ENCODE data around the gene GGTLC2.
"Not testable (repeated sequence)": the region's sequence is repeated elsewhere in the genome, so short reads cannot be mapped to it uniquely, and the experiment has no call there.

GGTLC2 gene

DNA sequence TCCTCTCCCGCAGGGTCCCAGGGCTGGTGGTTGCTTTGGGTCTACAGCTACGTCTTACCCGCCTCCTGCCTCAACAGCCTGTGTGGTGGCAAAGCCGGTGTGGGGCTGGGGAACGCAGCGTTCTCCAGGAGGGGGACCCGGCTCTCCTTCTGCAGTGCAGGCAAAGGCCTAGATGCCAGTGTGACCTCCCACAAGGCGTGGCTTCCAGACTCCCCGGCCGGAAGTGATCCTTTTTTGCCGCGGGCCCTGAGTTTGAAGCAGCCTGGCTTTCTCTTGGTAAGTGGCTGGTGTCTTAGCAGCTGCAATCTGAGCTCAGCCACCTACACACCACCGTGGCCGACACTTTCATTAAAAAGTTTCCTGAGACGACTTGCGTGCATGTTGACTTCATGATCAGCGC, 6.1 kb upstream of the GGTLC2 start:
- DNase-seq (ENCODE audit: low read depth), result not testable (repeated sequence)

DNA sequence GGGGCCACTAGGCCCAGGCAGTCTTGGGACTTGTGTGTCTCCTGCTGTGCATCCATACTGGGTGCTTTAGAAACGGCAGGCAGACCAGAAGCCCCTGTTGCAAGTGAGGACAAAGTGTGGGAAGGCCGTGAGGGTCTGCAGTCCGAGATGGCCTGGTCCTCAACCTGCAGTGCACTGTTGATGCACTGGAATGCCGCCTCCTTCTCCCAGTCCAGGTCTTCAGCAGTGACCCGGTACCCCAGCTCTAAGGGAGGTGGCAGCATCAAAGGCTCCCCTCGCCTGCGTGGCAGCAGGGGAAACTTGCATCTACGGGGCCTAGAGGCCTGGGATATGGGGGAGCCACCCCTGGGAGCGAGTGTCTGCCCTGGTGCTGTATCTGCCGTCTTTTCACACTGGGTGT, 2.2 kb upstream of the GGTLC2 start:
- DNase-seq (ENCODE audit: low read depth), result not testable (repeated sequence)

DNA sequence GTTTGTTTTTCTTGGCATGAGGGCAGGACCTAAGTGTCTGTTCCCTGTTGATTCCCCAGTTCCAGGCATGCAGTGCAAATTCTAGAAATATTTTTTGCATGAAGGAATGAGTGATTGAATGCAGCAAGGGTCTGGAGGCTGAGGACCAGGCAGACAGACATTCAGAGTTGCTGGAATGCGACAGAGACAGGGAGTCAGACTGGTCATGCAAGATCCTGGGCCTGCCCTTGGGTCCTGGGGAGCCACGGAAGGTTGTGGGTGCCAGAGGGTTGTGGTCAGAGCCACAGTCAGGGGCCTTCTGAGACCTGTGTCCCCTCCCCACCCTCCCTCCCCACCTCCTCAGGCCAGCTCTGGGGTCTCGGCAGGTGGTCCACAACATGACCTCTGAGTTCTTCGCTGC, 1.6 kb downstream of the GGTLC2 start:
- not testable (repeated sequence) for DNase-seq (ENCODE audit: low read depth)

DNA sequence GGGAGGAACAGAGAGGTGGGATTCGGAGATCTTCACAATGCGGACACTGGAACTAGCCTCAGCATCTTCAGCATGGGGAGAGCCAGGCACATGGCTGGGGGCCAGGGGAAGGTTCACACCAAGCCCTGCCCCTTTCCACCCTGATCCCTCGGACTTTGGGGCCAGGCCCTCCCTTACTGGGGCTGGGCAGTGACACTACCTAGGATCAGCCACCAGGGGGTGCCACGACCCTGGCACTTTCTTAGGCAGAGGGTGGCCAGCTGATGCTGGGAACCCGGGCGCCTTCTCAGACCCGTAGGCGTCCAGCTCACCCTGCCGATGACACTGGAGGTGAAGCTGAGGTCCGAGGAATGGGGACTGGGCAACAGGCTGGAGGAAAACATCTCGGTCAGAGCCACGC, 3.5 kb downstream of the GGTLC2 start:
- not testable (repeated sequence) for DNase-seq (ENCODE audit: low read depth)

DNA sequence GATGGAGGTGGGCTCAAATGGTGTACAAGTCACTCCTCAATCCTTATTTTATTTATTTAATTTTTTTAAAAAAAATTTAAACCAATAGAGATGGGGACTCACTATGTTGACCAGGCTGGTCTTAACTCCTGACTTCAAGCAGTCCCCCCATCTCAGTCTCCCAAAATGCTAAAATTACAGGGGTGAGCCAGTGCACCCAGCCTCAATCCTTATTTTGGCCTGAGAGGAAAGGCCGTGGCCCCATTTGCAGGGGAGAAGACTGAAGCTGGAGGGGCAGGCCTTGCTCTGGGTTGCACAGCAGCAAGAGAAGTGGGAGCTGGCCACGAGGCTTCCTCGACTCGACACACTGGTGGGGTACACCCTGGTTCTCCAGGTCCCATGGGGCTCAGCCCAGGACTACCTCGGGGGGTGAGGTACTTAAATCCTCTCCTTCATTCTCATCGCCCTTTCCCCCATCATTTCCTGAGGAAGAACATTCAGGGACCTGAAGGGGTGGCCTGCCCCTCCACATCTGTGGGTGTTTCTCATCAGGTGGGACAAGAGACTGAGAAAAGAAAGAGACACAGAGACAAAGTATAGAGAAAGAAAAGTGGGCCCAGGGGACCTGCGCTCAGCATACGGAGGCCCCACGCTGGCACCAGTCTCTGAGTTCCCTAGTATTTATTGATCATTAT, 4.6 kb downstream of the GGTLC2 start:
- not testable (repeated sequence) for DNase-seq (ENCODE audit: low read depth)

DNA sequence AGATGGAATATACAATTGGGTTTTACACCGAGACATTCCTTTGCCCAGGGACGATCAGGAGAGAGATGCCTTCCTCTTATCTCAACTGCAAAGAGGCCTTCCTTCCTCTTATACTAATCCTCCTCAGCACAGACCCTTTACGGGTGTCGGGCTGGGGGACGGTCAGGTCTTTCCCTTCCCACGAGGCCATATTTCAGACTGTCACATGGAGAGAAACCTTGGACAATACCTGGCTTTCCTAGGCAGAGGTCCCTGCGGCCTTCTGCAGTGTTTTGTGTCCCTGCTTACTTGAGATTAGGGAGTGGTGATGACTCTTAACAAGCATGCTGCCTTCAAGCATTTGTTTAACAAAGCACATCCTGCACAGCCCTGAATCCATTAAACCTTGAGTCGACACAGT, 5.3 kb downstream of the GGTLC2 start:
- not testable (repeated sequence) for DNase-seq (ENCODE audit: low read depth)

DNA sequence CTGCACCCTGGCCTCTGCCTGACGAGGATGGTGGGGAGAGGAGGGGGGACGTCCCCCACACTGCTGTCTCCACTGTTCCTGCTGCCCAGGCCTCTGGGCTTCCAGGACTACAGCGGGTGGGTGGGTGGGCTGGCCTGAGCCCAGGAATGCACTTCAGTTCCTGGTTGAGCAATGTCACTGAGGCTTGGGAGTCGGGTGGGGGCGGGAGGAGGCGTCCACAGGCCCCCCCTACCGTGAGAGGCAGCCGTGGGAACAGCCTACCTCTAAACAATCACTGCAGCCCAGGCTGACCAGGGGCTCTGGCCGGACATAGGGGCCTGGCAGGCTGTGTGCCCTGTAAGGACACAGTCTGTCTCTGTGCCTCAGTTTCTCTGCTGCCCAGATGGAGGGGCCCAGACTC, 6.0 kb downstream of the GGTLC2 start:
- not testable (repeated sequence) for DNase-seq (ENCODE audit: low read depth)

DNA sequence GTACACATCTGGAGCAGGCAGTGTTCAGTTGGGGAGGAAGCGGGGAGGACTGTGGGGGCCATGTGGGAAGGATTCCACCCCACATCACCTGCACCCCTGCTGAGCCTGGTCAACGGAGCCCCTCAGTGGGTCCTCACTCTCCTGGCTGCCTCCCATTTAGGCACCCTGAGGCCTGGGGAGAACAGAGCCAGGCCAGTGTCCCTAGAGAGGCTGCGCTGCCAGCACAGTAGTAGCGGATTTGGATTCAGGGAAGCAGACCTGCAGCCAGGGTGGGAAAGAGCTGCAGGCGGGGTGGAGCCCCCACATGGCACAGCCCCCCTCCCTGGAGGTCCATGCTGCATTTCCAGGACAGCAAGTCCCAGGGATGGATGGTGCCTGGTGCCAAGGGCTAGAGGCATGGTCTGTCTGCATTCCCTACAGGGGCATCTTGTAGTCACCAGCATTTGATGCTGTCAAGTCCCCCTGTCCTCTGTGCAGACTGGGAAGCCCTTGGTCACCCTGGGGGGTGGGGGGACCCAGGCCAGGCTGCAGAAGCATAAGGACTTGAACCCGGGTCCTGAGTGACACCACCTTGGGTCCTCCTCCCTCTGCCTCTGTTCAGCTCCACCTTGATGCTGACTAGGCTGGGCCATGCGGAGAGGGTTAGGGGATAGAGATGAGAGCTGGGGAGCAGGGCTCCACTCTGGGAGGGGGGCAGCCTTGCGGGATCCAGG, 6.5 kb downstream of the GGTLC2 start:
- DNase-seq (ENCODE audit: low read depth), result not testable (repeated sequence)

DNA sequence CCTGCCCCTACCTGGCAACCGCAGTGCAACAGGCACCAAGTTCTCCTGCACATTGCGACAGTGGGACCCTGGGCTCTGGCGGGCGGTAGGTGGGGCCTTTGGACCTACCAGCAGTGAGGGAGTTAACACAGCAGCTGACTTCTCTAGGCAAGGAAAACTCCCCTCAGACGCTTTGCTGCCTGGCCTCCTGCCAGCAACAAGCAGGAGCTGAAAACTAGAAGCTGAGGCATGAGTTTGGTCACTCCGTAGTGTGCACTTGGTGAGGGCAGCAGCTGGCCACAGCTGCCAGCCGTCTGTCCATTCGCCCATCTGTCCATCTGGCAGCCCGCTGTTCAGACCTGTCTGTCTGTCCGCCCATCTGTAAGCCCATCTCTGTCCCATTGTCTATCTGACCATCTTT, 7.2 kb downstream of the GGTLC2 start:
- DNase-seq (ENCODE audit: low read depth), result not testable (repeated sequence)

DNA sequence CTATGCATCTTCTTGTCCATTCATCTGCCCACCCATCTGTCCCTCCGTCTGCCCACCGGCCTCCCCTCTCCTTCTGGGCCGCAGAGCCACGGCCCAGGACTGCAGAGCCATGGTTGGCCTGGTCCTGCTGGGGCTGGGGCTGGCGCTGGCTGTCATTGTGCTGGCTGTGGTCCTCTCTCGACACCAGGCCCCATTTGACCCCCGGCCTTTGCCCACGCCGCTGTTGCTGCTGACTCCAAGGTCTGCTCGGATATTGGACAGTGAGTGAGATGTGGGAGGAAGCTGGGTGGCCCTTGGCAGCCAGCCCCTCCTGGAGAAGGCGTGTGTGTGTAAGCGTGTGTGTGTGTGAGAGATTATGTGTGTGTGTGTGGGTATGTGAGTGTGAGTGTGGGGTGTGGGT, 7.7 kb downstream of the GGTLC2 start:
- DNase-seq (ENCODE audit: low read depth), result not testable (repeated sequence)

DNA sequence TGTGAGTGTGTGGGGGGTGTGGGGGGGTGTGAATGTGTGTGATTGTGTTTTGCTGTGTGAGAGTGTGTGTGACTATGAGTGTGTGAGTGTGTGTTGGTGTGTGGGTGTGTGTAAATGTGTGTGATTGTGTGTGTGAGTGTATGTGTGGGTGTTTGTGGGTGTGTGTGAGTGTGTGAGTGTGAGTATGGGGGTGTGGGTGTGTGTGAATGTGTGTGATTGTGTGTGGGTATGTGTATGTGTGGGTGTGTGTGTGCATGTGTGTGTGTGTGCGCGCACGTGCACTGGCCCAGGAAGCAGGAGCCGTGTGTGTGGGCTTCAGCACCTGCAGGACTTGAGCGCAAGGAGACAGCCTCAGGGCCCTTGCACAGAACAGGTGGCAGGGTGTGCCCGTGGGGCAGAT, 8.2 kb downstream of the GGTLC2 start:
- DNase-seq (ENCODE audit: low read depth), result not testable (repeated sequence)

DNA sequence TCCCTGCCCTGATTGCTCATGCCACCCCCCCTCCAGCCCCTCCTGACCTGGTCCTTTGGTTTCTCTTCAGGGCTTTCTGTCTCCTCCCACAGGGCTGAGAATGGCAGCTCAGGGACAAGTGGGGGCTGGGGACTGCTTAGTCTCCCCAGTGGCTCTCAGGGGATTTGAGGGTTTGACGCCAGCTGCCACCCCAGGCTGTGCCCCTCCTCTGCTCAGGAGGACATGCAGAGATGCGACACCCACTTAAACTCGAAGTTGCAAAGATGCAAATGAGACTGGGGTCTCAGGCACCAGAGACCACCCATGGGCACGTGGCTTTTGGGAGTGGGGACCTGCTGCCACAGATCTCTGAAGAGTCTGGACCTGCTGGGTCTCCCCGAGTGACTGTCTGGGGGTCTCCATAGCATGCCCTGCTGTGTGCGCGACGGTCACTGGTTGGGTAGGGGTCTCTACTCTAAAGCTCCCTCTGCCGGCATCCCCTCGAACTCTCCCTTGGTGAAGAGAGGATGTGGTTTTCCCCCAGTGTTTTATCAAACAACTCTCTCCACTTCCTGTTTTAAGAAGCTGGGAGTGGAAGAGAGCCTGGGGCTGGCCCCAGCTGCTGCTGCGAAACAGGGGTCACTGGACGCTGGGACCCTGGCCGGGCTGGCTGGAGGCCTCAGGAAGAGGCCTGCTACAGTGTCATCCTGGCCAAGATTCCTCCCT, 9.4 kb downstream of the GGTLC2 start:
- DNase-seq (ENCODE audit: low read depth), result not testable (repeated sequence)

DNA sequence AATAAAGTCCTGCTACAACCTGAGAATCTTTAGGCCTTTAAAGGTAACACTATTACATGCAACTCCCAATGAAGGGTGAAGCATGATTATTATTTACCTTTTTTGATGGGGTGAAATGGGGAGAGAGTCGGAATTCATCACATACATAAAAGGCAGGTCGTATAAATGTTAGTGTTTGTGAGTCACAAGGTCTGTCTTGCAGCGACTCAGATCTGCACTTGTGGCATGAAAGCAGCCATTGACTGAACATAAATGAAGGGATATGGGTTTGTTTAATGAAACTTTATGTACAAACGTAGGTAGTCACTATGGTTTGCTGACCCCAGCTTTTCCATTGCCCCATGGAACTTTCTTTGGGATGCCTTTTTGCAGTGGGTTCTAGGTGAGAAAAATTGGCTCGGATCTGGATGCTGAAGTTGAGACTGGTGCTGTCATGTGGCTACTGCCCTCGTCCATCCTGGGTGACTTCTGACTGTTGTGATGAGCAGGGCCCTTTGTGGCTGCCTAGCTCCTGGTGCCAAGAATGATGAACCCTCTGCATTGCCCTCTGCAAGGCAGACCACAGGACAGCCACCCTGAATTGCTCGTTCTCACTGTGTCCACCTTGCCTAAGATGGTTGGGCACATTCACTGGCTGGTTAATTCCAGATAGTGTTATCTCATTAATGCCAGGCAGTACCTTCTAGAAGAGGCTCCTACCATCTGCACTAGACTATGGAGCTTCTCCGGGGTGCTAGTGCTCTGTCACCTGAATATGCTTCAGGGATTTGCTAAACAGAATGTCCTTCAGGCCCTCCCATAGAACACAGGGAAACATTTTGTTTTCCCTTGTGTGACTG, 11.3 kb downstream of the GGTLC2 start:
- DNase-seq (ENCODE audit: low read depth), result no peak

DNA sequence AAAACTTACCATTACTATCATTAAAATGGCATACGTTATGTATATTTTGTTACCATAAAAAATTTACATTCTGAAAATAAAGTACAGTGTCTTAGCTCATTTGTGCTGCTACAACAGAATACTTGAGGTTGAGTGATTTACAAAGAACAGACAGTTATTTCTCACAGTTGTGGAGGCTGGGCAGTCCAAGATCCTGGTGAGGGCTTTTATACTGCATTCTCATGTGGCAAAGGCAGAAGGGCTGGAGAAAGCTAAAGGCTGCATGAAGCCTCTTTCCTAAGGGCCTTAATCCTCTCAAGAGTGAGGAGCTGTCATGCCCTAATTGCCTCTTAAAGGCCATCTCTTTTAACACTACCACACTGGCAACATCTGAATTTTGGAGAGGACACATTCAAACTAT, 13.3 kb downstream of the GGTLC2 start:
- no peak for DNase-seq (ENCODE audit: low read depth)

DNA sequence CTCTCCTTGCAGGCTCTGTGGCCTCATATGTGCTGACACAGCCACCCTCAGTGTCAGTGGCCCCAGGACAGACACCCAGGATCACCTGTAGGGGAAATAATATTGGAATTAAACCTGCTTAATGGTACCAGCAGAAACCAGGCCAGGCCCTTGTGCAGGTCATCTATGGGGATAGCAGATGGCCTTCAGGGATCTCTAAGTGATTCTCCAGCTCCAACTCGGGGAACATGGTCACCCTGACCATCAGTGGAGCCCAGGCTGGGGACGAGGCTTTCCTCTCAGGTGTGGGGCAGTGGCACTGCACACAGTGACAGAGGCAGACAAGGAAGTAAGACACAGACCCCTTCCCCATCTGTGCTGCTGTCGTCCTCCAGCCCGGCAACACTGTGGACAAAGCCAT, 16.9 kb downstream of the GGTLC2 start:
- DNase-seq (ENCODE audit: low read depth), result no peak

DNA sequence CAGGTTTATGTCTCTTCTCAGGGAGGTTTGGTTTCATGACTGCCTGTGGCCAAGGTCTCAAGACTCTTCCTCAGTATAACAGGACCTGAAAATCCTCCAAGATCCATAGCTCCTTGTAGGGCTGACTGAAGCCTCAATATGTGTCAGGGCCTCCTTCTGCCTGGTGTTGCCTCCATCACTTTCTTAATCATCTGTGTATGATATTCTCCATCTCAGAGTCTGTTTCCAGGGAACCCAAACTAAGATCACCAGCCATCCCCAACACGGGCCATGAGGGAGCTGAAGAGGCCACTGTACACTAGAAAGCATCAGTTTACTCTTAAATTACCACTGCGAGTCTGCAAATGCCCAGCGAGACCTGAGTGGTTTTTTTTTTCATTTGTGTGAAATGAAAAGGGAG, 17.7 kb downstream of the GGTLC2 start:
- no peak for DNase-seq (ENCODE audit: low read depth)

DNA sequence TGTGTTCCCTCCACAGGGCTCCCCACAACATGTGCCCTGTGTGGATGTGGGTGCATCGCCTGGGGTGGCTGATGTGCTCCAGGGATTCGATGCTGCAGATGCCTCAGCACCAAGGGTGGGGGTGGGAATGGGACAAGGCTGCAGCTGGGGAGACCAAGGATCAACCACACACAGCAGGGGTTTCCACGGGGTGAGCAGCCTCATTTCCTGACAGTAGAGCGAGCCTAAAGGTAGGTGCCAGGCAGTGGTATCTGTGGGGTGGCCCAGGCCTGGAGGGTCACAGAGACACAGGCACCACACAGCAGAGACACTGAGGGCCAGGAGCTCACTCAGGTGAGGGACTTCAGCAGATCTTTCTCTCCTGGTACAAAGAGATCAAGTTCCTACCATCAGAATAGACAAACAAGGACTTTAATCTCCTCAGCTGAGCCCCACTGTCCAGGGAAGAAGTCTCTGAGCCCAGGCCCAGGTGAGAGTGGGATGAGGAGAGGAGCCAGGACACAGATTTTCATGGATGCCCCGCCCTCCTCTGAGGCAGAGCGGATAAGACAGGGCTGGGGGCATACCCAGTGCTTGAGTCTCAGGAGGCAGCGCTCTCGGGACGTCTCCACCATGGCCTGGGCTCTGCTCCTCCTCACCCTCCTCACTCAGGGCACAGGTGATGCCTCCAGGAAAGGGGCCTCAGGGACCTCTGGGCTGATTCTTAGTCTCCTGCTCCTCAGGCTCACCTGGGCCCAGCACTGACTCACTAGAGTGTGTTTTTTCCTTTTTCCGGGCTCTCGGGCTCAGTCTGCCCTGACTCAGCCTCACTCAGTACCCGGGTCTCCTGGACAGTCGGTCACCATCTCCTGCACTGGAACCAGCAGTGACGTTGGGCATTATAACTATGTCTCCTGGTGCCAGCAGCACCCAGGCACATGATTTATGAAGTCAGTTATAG, 19.7 kb downstream of the GGTLC2 start:
- DNase-seq (ENCODE audit: low read depth), result no peak

DNA sequence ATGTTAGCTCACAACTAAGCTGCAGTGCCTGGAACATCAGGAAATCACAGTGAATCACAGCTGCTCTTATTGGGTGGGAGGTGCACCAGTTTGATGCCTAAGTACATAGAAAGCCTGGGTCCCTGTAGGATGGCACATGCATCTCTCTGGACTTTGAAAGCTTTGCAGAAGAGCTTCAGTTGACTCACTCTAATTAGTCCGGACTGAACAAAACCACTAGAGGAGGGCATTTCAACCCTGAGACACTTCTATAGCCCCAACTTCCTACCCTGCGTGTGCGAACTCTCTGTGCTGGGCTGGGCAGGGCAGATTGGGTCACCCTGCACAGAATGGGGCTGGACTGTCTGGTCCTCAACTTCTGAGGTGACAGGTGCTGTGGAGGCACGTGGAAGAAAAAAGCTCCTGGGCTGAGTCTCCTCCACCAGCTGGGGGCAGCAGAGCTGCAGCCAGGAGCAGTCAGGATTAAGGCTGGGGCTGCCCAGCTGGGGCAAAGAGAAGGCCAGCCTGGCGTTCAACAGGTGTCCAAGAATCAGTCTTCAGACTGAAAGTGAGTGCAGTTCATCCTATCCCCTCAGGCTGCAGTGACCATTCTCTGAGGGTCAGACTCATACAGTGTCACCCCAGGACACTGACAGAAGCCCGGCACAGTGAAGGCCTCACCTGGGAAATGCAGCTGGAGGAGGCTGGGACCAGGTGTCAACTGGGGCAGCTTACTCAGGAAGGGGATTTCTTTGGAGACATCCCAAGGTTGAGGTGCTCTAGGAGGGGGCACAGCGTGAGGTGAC, 22.1 kb downstream of the GGTLC2 start:
- DNase-seq (ENCODE audit: low read depth), result no peak

DNA sequence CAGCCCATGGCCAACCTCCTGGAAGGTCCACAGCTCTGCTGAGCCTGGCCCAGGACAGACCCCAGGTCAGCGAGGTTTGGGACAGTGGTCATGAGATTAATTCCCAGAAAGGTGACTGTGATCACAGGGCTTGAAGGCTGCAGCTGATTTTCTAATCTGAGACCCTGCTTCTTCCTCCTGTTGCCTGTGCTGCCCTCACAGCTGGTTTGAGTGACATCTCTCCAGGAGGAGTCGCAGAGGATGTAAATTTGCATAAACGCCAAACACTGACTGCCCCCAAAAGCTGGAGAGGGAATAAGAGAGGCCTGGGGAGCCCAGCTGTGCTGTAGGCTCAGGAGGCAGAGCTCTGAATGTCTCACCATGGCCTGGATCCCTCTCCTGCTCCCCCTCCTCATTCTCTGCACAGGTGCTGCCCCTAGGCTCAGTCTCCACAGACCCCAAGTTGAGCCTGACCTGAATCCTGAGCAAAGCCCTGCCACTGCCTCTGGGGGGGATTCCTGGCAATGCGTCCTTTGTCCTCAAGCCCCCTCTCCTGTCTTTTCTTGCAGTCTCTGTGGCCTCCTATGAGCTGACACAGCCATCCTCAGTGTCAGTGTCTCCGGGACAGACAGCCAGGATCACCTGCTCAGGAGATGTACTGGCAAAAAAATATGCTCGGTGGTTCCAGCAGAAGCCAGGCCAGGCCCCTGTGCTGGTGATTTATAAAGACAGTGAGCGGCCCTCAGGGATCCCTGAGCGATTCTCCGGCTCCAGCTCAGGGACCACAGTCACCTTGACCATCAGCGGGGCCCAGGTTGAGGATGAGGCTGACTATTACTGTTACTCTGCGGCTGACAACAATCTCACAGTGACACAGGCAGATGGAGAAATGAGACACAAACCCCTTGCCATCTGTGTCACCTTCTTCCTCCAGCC, 23.8 kb downstream of the GGTLC2 start:
- no peak for DNase-seq (ENCODE audit: low read depth)
